Fibroblast of lung (primary cell): Measurements from ENCODE around the gene MBD4. TPM values are rescaled to one million over a fixed set of nuclear protein-coding genes. Genes with fewer than 3 reads are reported as not detected.

Source experiments
- DNase-seq, 2 donors: peaks; one replicate each; pipeline versions ENCODE4 v3.0.0 to v3.0.0-alpha.2; 2010; ENCODE audit warnings: low read depth in 2 of 2
- H2AFZ ChIP-seq: 2 replicates; pipeline ENCODE4 v1.5.1; 2012; ENCODE audit warnings: low read length, control low read depth, inconsistent platforms
- H3K27ac ChIP-seq: 2 replicates; pipeline ENCODE4 v1.5.1; 2011; ENCODE audit warnings: low read length, control low read depth; ENCODE audit not compliant: insufficient read depth
- H3K27me3 ChIP-seq: 2 replicates; pipeline ENCODE4 v1.5.1; 2011; ENCODE audit warnings: mild to moderate bottlenecking, low read length; ENCODE audit not compliant: control insufficient read depth, insufficient read depth
- H3K36me3 ChIP-seq: 2 replicates; pipeline ENCODE4 v1.5.1; 2011; ENCODE audit warnings: low read length; ENCODE audit not compliant: control insufficient read depth, insufficient read depth
- H3K4me1 ChIP-seq: 2 replicates; pipeline ENCODE4 v1.5.1; 2011; ENCODE audit warnings: low read length; ENCODE audit not compliant: control insufficient read depth, insufficient read depth; ENCODE audit errors: extremely low read depth
- H3K4me2 ChIP-seq: 2 replicates; pipeline ENCODE4 v1.5.1; 2011; ENCODE audit warnings: low read length, control low read depth; ENCODE audit not compliant: insufficient read depth; ENCODE audit errors: extremely low read depth
- H3K4me3 ChIP-seq, 4 experiments: fragments of 200-600 bp in 1 of 4; sonication (generic) in 1 of 4; replicated peaks in 1 of 4; 2 replicates each; pipeline ENCODE4 v1.5.1; 2011 to 2016; ENCODE audit warnings: low read length in 4 of 4, low read depth in 3 of 4, mild to moderate bottlenecking in 3 of 4, control low read depth in 2 of 4, inconsistent platforms in 1 of 4, mixed read lengths in 1 of 4; ENCODE audit not compliant: insufficient read depth in 1 of 4; ENCODE audit errors: control extremely low read depth in 1 of 4
- H3K79me2 ChIP-seq: 2 replicates; pipeline ENCODE4 v1.5.1; 2012; ENCODE audit warnings: mild to moderate bottlenecking, low read length, inconsistent platforms; ENCODE audit not compliant: control insufficient read depth, insufficient read depth
- H3K9ac ChIP-seq: 2 replicates; pipeline ENCODE4 v1.5.1; 2011; ENCODE audit warnings: mild to moderate bottlenecking, low read length, control low read depth; ENCODE audit not compliant: insufficient read depth
- H3K9me3 ChIP-seq: 2 replicates; pipeline ENCODE4 v1.5.1; 2012; ENCODE audit warnings: low read depth, low read length; ENCODE audit not compliant: control insufficient read depth, insufficient read depth
- H4K20me1 ChIP-seq: 2 replicates; pipeline ENCODE4 v1.5.1; 2011; ENCODE audit warnings: low read length; ENCODE audit not compliant: control insufficient read depth, insufficient read depth; ENCODE audit errors: extremely low read depth
- EZH2 ChIP-seq: IDR thresholded peaks from 2 replicates; pipeline ENCODE4 v1.5.1; 2012; ENCODE audit warnings: low read length, control low read depth, mild to moderate bottlenecking; ENCODE audit errors: missing control alignments
- polyA plus RNA-seq, 2 donors: library from polyadenylated mRNA; depleted of rRNA in 1 of 2; stranded (reverse) in 1 of 2; unstranded in 1 of 2; fragments of >200 nt; gene quantifications; 2 replicates each; pipeline ENCODE4 v1.2.1, GENCODE V29; 2011 to 2012; ENCODE audit warnings: missing spikeins in 1 of 2
- total RNA-seq: library from RNA; depleted of rRNA; stranded (reverse); fragments of >200 nt; gene quantifications from 2 replicates; pipeline ENCODE4 v1.2.1, GENCODE V29; 2014
- TF ChIP-seq, protein P1 (sequence below), 2 donors: IDR thresholded peaks in 1 of 2; conservative IDR thresholded peaks in 1 of 2; 1 replicate in 1 of 2; 2 replicates in 1 of 2; pipeline ENCODE4 v1.5.1; 2011 to 2012; ENCODE audit warnings: low read length in 2 of 2, control low read depth in 1 of 2, inconsistent platforms in 1 of 2, low read depth in 1 of 2, mild to moderate bottlenecking in 1 of 2

The MBD4 gene
- total and polyA plus RNA-seq, 2 donors (not counting 1 experiment from before 2014, with no cell fraction given), result 27.4 to 35.5 TPM

DNA sequence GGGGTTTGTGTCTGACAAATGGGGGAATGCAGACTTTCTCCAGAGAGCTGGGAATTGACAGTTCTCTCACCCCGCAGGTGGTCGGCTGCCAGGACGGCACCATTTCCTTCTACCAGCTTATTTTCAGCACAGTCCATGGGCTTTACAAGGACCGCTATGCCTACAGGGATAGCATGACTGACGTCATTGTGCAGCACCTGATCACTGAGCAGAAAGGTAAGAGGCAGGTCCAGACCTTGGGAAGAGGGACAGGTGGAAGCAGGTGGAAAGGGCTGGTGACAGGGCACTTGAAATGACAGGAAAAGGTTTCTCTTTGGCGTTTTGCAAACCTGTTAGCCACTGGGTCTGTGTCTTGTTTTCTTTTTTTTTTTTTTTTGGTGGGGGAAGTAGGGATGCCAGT is 36.8 kb upstream of the MBD4 start:
- DNase-seq, result no peak
- H3K4me3 ChIP-seq, result no peak overlapping the region
- no peak overlapping the region for H3K27ac ChIP-seq
- no peak overlapping the region for H2AFZ ChIP-seq
- no peaks in the 10 kb centered on the region for H3K79me2 ChIP-seq
- no peaks in the 10 kb centered on the region for H3K9me3 ChIP-seq
- H4K20me1 ChIP-seq, result no peaks in the 10 kb centered on the region
- H3K36me3 ChIP-seq, result peaks cover 12% of the 10 kb centered on the region
- peaks cover 4% of the 10 kb centered on the region for H3K4me1 ChIP-seq
- no peaks in the 10 kb centered on the region for H3K27me3 ChIP-seq
- no peak for TF ChIP-seq EZH2
- TF ChIP-seq, protein P1, sequence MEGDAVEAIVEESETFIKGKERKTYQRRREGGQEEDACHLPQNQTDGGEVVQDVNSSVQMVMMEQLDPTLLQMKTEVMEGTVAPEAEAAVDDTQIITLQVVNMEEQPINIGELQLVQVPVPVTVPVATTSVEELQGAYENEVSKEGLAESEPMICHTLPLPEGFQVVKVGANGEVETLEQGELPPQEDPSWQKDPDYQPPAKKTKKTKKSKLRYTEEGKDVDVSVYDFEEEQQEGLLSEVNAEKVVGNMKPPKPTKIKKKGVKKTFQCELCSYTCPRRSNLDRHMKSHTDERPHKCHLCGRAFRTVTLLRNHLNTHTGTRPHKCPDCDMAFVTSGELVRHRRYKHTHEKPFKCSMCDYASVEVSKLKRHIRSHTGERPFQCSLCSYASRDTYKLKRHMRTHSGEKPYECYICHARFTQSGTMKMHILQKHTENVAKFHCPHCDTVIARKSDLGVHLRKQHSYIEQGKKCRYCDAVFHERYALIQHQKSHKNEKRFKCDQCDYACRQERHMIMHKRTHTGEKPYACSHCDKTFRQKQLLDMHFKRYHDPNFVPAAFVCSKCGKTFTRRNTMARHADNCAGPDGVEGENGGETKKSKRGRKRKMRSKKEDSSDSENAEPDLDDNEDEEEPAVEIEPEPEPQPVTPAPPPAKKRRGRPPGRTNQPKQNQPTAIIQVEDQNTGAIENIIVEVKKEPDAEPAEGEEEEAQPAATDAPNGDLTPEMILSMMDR (conservative IDR thresholded peaks at IDR 0.05 in 1 of 2, IDR thresholded peaks at IDR 0.05 in 1 of 2; ENCODE audit: low read depth in 1 of 2, low read length in 2 of 2), result no peak
- no peak overlapping the region for H3K9ac ChIP-seq
- no peak overlapping the region for H3K4me2 ChIP-seq

DNA sequence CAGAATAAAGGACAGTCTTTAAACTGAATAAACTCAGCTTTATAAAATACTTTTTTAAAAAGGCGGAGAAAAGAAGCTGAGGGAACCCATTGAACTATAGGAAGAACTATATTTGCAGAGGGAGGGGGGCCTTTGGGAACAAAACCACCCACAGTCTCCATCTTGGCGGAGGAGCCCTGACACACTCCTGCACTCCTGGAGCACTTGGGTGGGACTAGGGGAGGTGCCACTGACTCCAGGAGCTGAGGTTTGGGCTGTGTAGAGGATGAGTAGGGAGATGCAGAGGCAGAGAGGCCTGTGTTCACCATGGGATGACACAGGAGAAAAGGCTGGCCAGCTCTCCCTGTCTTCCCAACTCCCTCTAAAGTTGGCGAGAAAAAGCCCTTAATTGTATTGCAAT is 36.1 kb upstream of the MBD4 start:
- no peak overlapping the region for H3K4me2 ChIP-seq
- TF ChIP-seq, protein P1 (conservative IDR thresholded peaks at IDR 0.05 in 1 of 2, IDR thresholded peaks at IDR 0.05 in 1 of 2; ENCODE audit: low read depth in 1 of 2, low read length in 2 of 2), result no peak
- TF ChIP-seq EZH2, result no peak
- no peak overlapping the region for H3K27ac ChIP-seq
- no peaks in the 10 kb centered on the region for H3K27me3 ChIP-seq
- no peaks in the 10 kb centered on the region for H3K79me2 ChIP-seq
- no peak for DNase-seq
- no peak overlapping the region for H3K4me3 ChIP-seq
- H3K4me1 ChIP-seq, result peaks cover under 1% of the 10 kb centered on the region
- no peaks in the 10 kb centered on the region for H4K20me1 ChIP-seq
- no peak overlapping the region for H2AFZ ChIP-seq
- peaks cover 12% of the 10 kb centered on the region for H3K36me3 ChIP-seq
- H3K9me3 ChIP-seq, result no peaks in the 10 kb centered on the region
- no peak overlapping the region for H3K9ac ChIP-seq

DNA sequence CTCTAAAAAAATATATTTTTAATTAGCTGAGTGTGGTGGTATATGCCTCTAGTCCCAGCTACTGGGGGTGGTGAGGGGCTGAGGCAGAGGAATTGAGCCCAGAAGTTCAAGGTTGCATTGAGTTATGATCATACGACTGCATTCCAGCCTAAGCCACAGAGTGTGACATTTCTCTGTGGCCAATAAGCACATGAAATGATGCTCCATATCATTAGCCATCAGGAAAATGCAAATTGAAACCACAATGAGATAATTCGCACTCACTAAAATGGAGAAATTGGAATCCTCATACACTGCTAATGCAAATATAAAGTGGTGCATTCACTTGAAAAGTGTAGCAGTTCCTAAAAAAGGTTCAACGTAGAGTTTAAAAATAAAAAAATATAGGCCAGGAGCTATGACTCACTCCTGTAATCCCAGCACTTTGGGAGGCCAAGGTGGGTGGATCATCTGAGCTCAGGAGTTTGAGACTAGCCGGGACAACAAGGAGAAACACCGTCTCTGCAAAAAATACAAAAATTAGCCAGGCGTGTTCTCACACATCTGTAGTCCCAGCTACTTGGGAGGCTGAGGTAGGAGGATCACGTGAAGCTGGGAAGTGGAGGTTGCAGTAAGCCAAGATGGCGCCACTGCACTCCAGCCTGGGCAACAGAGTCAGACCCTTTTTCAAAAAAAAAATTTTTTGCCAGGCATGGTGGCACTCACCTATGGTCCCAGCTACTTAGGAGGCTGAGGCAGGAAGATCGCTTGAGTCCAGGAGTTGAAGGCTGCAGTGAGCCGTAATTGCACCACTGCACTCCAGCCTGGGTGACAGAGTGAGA is 35.4 kb upstream of the MBD4 start:
- Histone ChIP-seq H3K4me1 (no peaks in the 10 kb centered on the region), H3K4me2 (no peak overlapping the region), H3K27me3 (no peaks in the 10 kb centered on the region), H3K79me2 (no peaks in the 10 kb centered on the region), H3K36me3 (peaks cover 13% of the 10 kb centered on the region), H3K9me3 (no peaks in the 10 kb centered on the region), H2AFZ (no peak overlapping the region), H3K9ac (no peak overlapping the region), H4K20me1 (no peaks in the 10 kb centered on the region), H3K27ac (no peak overlapping the region), H3K4me3 (no peak overlapping the region)
- peak in 1 of 2 donors; percentile 33 for DNase-seq
- TF ChIP-seq, protein P1 (conservative IDR thresholded peaks at IDR 0.05 in 1 of 2, IDR thresholded peaks at IDR 0.05 in 1 of 2; ENCODE audit: low read depth in 1 of 2, low read length in 2 of 2), result no peak
- TF ChIP-seq EZH2, result no peak
